ENCODE measurements around the gene PKNOX2. TPM values are rescaled to one million over a fixed set of nuclear protein-coding genes. Genes with fewer than 3 reads are reported as not detected.
A peak's percentile ranks its signal among the peaks of the same experiment; 100 is the strongest.

Gene PKNOX2
- total and polyA plus RNA-seq, 4 donors = 0.14 to 0.29 (median 0.24) TPM

GRCh38 chr11:125256541-125257189 is 92.1 kb downstream of the PKNOX2 start:
- DNase-seq (ENCODE audit: low spot score) = no peak
- 73% methylated on average over 6 of the region's 6 CpGs for WGBS
- TF ChIP-seq ATF3 (IDR thresholded peaks at IDR 0.05) (no peak), HNF4G (IDR thresholded peaks at IDR 0.05) (no peak), TAF1 (conservative IDR thresholded peaks at IDR 0.05) (no peak), GABPA (IDR thresholded peaks at IDR 0.05 in 1 of 2, conservative IDR thresholded peaks at IDR 0.05 in 1 of 2) (no peak), YY1 (IDR thresholded peaks at IDR 0.05) (no peak), JUND (IDR thresholded peaks at IDR 0.05) (no peak), RAD21 (IDR thresholded peaks at IDR 0.05) (no peak), CTCF (IDR thresholded peaks at IDR 0.05; ENCODE audit: low read depth, low read length, missing input control) (no peak), RXRA (IDR thresholded peaks at IDR 0.05) (no peak), SP1 (IDR thresholded peaks at IDR 0.05) (no peak), REST (IDR thresholded peaks at IDR 0.05) (no peak), FOXA2 (IDR thresholded peaks at IDR 0.05) (no peak)
- Histone ChIP-seq H3K27me3 (ENCODE audit: control insufficient read depth in 4 of 4, insufficient read depth in 4 of 4, low read length in 3 of 4) (peaks cover 0 to 2% (median 0%) of the 10 kb centered on the region in 4 donors), H3K4me1 (ENCODE audit: control insufficient read depth in 4 of 4, insufficient read depth in 4 of 4, low read length in 3 of 4) (no peaks in the 10 kb centered on the region), H3K27ac (ENCODE audit: low read depth in 1 of 2, low read length in 2 of 2) (peak overlapping the region in 1 of 2 donors; percentile 41), H3K36me3 (ENCODE audit: control insufficient read depth in 4 of 4, insufficient read depth in 3 of 4, low read depth in 1 of 4, low read length in 3 of 4) (no peaks in the 10 kb centered on the region), H3K4me3 (ENCODE audit: low read depth in 1 of 3, low read length in 3 of 3) (no peak overlapping the region), H3K9ac (ENCODE audit: low read depth in 1 of 2, low read length in 2 of 2) (no peak overlapping the region), H3K9me3 (ENCODE audit: control insufficient read depth in 4 of 4, low read length in 3 of 4) (no peaks in the 10 kb centered on the region)

GRCh38 chr11:125257190-125257579 is 92.6 kb downstream of the PKNOX2 start:
- WGBS = 86% methylated on average over 7 of the region's 7 CpGs
- no peaks in the 10 kb centered on the region for H3K9me3 ChIP-seq (ENCODE audit: control insufficient read depth in 4 of 4, low read length in 3 of 4)
- no peak overlapping the region for H3K4me3 ChIP-seq (ENCODE audit: low read depth in 1 of 3, low read length in 3 of 3)
- no peak overlapping the region for H3K27ac ChIP-seq (ENCODE audit: low read depth in 1 of 2, low read length in 2 of 2)
- TF ChIP-seq CTCF (IDR thresholded peaks at IDR 0.05; ENCODE audit: low read depth, low read length, missing input control) (no peak), JUND (IDR thresholded peaks at IDR 0.05) (no peak), HNF4G (IDR thresholded peaks at IDR 0.05) (no peak), FOXA1 (IDR thresholded peaks at IDR 0.05) (no peak), HNF4A (conservative IDR thresholded peaks at IDR 0.05) (no peak), GABPA (IDR thresholded peaks at IDR 0.05 in 1 of 2, conservative IDR thresholded peaks at IDR 0.05 in 1 of 2) (no peak), RAD21 (IDR thresholded peaks at IDR 0.05) (no peak)
- peaks cover 0 to 2% (median under 1%) of the 10 kb centered on the region in 4 donors for H3K27me3 ChIP-seq (ENCODE audit: control insufficient read depth in 4 of 4, insufficient read depth in 4 of 4, low read length in 3 of 4)
- no peaks in the 10 kb centered on the region for H3K4me1 ChIP-seq (ENCODE audit: control insufficient read depth in 4 of 4, insufficient read depth in 4 of 4, low read length in 3 of 4)
- no peaks in the 10 kb centered on the region for H3K36me3 ChIP-seq (ENCODE audit: control insufficient read depth in 4 of 4, insufficient read depth in 3 of 4, low read depth in 1 of 4, low read length in 3 of 4)
- H3K9ac ChIP-seq (ENCODE audit: low read depth in 1 of 2, low read length in 2 of 2) = no peak overlapping the region
- DNase-seq (ENCODE audit: low spot score) = no peak
